ENCODE results near the gene GPR119. TPM values are rescaled to one million over a fixed set of nuclear protein-coding genes. Genes with fewer than 3 reads are reported as not detected.
"Not testable (repeated sequence)": the region's sequence is repeated elsewhere in the genome, so short reads cannot be mapped to it uniquely, and the experiment has no call there.

The GPR119 gene
- total RNA-seq, 1 donor from 2014 or later, result not detected

DNA sequence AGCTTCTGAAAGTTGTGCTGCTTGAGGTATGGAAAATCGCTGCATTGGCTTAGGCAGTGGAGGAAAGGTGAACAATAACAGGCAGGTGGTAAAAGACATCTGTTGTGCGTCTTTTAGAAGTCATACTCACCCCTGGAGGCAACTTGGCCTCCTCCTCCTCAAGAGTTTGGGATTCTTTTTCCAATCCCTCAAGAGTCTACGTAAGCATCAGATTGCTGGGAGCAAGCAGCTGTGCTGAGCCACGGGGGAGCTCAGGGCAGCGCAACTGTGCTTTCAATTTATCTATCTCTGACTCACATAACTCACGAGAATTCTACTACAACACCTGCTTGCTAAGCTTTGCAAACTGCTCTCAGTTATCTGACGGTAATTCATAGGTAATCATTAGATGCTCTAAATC is 9.9 kb upstream of the GPR119 start:
- no peak overlapping the region for H3K4me3 ChIP-seq (ENCODE audit: low read depth, low read length)
- DNase-seq (ENCODE audit: low read depth), result no peak
- no peaks in the 10 kb centered on the region for H3K36me3 ChIP-seq (ENCODE audit: control insufficient read depth, insufficient read depth, low read length)
- TF ChIP-seq, protein P1, sequence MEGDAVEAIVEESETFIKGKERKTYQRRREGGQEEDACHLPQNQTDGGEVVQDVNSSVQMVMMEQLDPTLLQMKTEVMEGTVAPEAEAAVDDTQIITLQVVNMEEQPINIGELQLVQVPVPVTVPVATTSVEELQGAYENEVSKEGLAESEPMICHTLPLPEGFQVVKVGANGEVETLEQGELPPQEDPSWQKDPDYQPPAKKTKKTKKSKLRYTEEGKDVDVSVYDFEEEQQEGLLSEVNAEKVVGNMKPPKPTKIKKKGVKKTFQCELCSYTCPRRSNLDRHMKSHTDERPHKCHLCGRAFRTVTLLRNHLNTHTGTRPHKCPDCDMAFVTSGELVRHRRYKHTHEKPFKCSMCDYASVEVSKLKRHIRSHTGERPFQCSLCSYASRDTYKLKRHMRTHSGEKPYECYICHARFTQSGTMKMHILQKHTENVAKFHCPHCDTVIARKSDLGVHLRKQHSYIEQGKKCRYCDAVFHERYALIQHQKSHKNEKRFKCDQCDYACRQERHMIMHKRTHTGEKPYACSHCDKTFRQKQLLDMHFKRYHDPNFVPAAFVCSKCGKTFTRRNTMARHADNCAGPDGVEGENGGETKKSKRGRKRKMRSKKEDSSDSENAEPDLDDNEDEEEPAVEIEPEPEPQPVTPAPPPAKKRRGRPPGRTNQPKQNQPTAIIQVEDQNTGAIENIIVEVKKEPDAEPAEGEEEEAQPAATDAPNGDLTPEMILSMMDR (IDR thresholded peaks at IDR 0.05; ENCODE audit: insufficient read depth, low read length, poor library complexity, severe bottlenecking), result no peak
- H3K27me3 ChIP-seq (ENCODE audit: control insufficient read depth, insufficient read depth, low read length), result no peaks in the 10 kb centered on the region

DNA sequence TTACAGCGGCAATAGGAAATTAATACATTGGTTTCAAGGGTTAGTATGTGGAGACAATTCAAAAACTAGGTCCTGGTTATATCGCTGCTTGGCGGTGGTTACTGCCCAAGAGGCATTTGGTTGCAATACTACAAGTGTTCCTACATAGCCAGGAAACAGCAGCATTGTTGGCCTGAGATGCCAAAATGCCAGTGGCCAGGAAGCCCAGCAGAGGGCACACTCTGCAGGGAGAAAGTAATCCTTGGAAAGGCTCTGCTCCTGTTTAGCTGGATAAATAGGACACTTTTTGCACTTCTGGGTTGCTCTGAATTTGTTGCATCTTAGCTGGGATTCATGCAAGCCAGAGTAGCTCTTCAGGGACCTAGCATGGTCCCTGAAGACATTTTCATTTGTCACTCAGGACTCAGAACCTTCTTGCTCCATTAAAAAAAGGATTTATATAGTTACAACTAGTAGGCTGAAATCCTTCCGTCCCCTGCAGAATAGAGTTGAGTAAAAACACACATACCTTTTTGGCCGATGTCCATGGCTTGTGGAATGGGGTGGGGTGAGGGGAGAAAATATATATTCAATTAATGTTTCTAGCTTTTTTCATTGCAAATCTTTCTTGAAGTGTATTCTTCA is 8.1 kb upstream of the GPR119 start:
- no peak overlapping the region for H3K4me3 ChIP-seq (ENCODE audit: low read depth, low read length)
- TF ChIP-seq, protein P1 (IDR thresholded peaks at IDR 0.05; ENCODE audit: insufficient read depth, low read length, poor library complexity, severe bottlenecking), result peak; percentile 72
- H3K36me3 ChIP-seq (ENCODE audit: control insufficient read depth, insufficient read depth, low read length), result no peaks in the 10 kb centered on the region
- no peak for DNase-seq (ENCODE audit: low read depth)
- H3K27me3 ChIP-seq (ENCODE audit: control insufficient read depth, insufficient read depth, low read length), result no peaks in the 10 kb centered on the region

DNA sequence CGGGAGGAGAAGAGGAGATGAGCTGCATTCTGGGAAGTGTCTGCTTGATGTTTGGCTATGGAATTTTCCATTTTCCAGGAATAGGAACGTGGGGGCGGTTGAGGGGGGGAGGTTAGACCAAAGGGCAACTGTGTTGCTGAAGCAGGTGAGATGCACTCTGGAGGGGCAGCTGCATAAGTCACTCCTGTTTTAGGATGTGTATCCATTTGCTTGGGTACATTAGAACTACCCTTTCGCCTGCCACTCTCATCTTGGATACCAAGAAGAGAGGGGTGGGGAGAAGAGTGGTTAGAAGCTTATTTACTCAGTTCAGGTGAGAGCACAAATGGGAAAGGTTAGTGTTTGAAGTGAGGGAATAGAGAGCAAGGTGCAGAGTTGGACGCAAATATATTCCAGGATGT is 934 bp upstream of the GPR119 start:
- no peaks in the 10 kb centered on the region for H3K27me3 ChIP-seq (ENCODE audit: control insufficient read depth, insufficient read depth, low read length)
- no peak for DNase-seq (ENCODE audit: low read depth)
- TF ChIP-seq, protein P1 (IDR thresholded peaks at IDR 0.05; ENCODE audit: insufficient read depth, low read length, poor library complexity, severe bottlenecking), result no peak
- H3K4me3 ChIP-seq (ENCODE audit: low read depth, low read length), result no peak overlapping the region
- no peaks in the 10 kb centered on the region for H3K36me3 ChIP-seq (ENCODE audit: control insufficient read depth, insufficient read depth, low read length)

DNA sequence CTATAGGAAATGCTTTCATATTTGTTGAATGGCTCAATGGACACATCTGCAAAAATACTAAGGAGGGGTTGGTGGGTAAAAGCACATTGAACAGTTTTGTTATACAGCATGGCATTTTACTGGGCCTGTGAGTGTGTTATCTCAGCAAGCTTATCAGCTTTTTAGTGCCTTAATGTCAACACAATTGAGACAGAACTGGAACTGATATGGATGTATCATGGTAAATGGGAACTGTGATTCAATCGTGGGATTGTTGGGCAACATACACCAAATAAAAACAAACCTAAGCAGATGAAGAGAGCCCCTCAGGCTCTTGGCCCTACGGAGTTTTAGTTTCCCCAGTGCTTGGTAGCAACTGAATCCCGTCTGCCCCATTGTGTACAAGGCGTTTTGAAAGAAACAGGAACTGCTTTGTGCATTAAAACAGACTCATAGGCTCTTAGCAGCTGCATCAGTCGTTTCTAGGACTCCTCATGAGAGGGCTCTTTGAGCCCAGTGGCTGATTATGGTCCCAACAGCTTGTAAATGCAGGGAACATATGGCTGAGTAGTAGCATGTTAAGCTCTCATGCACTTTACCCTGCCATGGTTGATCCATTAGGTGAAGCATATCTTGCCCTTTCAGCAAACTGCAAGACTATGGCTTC is 7.3 kb downstream of the GPR119 start:
- no peak for DNase-seq (ENCODE audit: low read depth)
- Histone ChIP-seq H3K4me3 (ENCODE audit: low read depth, low read length) (no peak overlapping the region), H3K27me3 (ENCODE audit: control insufficient read depth, insufficient read depth, low read length) (no peaks in the 10 kb centered on the region), H3K36me3 (ENCODE audit: control insufficient read depth, insufficient read depth, low read length) (no peaks in the 10 kb centered on the region)
- TF ChIP-seq, protein P1 (IDR thresholded peaks at IDR 0.05; ENCODE audit: insufficient read depth, low read length, poor library complexity, severe bottlenecking), result no peak

DNA sequence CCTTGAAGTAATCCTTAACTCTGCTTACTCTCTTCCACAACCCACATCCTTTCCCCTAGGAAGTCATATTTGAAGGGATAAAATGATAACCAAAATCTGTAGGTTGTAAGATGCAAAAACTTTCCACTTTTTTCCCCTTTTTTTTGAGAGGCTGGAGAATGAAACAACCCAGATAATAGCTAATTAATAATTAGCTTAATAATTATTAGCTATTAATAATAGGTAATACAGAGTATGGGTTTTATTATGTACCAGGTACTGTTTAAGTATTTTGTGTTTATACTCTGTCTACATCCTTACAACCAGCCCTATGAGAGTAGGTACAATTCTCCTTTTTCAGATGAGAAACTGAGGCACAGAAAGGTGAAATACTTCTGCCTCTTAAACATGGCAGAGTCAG is 9.4 kb downstream of the GPR119 start:
- Histone ChIP-seq H3K36me3 (ENCODE audit: control insufficient read depth, insufficient read depth, low read length) (no peaks in the 10 kb centered on the region), H3K4me3 (ENCODE audit: low read depth, low read length) (no peak overlapping the region), H3K27me3 (ENCODE audit: control insufficient read depth, insufficient read depth, low read length) (no peaks in the 10 kb centered on the region)
- TF ChIP-seq, protein P1 (IDR thresholded peaks at IDR 0.05; ENCODE audit: insufficient read depth, low read length, poor library complexity, severe bottlenecking), result no peak
- no peak for DNase-seq (ENCODE audit: low read depth)

DNA sequence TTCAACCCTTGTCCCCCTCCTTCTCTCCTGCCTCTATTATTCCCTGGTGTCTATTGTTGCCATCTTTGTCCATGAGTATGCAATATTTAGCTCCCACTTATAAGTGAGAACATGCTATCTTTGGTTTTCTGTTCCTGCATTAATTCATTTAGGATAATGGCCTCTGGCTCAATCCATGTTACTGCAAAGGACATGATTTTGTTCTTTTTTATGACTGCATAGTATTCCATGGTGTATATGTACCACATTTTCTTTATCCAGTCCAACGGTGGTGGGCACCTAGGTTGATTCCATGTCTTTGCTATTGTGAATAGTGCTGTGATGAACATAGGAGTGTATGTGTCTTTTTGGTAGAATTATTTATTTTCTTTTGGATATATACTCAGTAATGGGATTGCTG is 33.4 kb downstream of the GPR119 start:
- not testable (repeated sequence) for H3K4me3 ChIP-seq (ENCODE audit: low read depth, low read length); H3K27me3 ChIP-seq (ENCODE audit: control insufficient read depth, insufficient read depth, low read length); DNase-seq (ENCODE audit: low read depth); H3K36me3 ChIP-seq (ENCODE audit: control insufficient read depth, insufficient read depth, low read length)
